Transverse colon (tissue), 4 donors: ENCODE results near the gene RAPGEF1. TPM values are rescaled to one million over a fixed set of nuclear protein-coding genes. Genes with fewer than 3 reads are reported as not detected.

Experiments
- DNase-seq: peaks from one replicate; pipeline ENCODE4 v3.0.0-alpha.2; 2019
- H3K27ac ChIP-seq, 4 donors: fragments of 200-600 bp; sonication (generic); 2 replicates each; pipeline ENCODE4 v1.5.1; 2016 to 2018; ENCODE audit warnings: inconsistent platforms in 4 of 4
- H3K27me3 ChIP-seq: fragments of 200-600 bp; sonication (generic); 2 replicates; pipeline ENCODE4 v1.5.1; 2017; ENCODE audit warnings: inconsistent platforms
- H3K36me3 ChIP-seq, 4 donors: fragments of 200-600 bp; sonication (generic); 2 replicates each; pipeline ENCODE4 v1.5.1; 2017 to 2019; ENCODE audit warnings: inconsistent platforms in 4 of 4
- H3K4me1 ChIP-seq, 4 donors: fragments of 200-600 bp; sonication (generic); 2 replicates each; pipeline ENCODE4 v1.5.1; 2017 to 2020; ENCODE audit warnings: inconsistent platforms in 4 of 4
- H3K4me3 ChIP-seq, 4 donors: fragments of 200-600 bp; sonication (generic); 1 replicate in 1 of 4; 2 replicates in 3 of 4; pipeline versions ENCODE4 v1.5.1 to v1.6.1; 2017 to 2019; ENCODE audit warnings: inconsistent platforms in 4 of 4
- H3K9me3 ChIP-seq, 2 donors: fragments of 200-600 bp; sonication (generic); 2 replicates each; pipeline ENCODE4 v1.5.1; 2017 to 2019; ENCODE audit warnings: inconsistent platforms in 2 of 2
- EP300 ChIP-seq: sonication (generic); formaldehyde crosslinking; IDR thresholded peaks from one replicate; pipeline ENCODE4 v1.6.1; 2017; ENCODE audit warnings: antibody characterized with exemption, low read depth
- POLR2A ChIP-seq: fragments of 450-650 bp; IDR thresholded peaks from one replicate; pipeline ENCODE4 v1.6.1; 2016; ENCODE audit warnings: antibody characterized with exemption, mild to moderate bottlenecking, moderate library complexity
- POLR2AphosphoS5 ChIP-seq, 3 donors: sonication (generic); formaldehyde crosslinking; IDR thresholded peaks; one replicate each; pipeline ENCODE4 v1.6.1; 2016; ENCODE audit warnings: antibody characterized with exemption in 3 of 3
- WGBS, 2 donors: methylation state at CpG; one replicate each; pipeline ENCODE4 v1.1.5; 2018; ENCODE audit warnings: low coverage in 1 of 2; 5-methylcytosine and 5-hydroxymethylcytosine counted together
- in situ Hi-C, 4 donors: fragments of 200-750 bp; cut with MboI; loops; one replicate each; pipeline versions ENCODE4 v1.15.0 to v1.15.1; 2017; ENCODE audit warnings: low sequenced_read_pairs in 3 of 4, low pct_ligation_motif_present in 1 of 4, low pct_unique_long_range_greater_than_20kb in 1 of 4
- intact Hi-C: fragments of 100-400 bp; cut with DNase I; formaldehyde crosslinking; loops from one replicate; pipeline ENCODE4 v1.15.1; 2023; ENCODE audit warnings: low total_unique reads
- total RNA-seq, 4 donors: library from RNA; depleted of rRNA; stranded (reverse); fragments of >200 nt; gene quantifications; one replicate each; pipeline ENCODE4 v1.1.0, GENCODE V29; 2016
- TF ChIP-seq, protein P1 (sequence below), 5 experiments: fragments of 200-600 bp in 3 of 5; fragments of 450-650 bp in 2 of 5; sonication (generic) in 3 of 5; IDR thresholded peaks; 1 replicate in 2 of 5; 2 replicates in 3 of 5; pipeline ENCODE4 v1.5.1; 2016 to 2017; ENCODE audit warnings: antibody characterized with exemption in 5 of 5, inconsistent platforms in 3 of 5, mild to moderate bottlenecking in 2 of 5, moderate library complexity in 1 of 5

Gene RAPGEF1
- total RNA-seq, 4 donors from 2014 or later, result 49.8 to 86.0 (median 55.1) TPM

DNA sequence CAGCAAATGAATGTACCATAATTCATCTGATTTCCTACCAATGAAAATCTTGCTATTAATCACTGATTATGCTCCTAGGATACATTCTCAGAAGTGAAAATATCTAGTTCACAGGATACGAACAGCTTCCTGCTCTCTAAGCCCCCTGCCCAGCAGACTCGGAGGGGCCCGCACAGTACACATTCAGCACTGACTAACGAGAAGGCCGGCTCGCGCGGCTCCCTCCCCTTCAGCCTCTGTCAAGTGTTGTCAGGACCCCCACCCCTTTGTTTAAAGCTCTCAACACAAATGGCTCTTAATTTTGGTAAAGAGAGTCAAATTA is 112.6 kb downstream of the RAPGEF1 start:
- Histone ChIP-seq H3K36me3 (peaks cover 0 to 5% (median 0%) of the 10 kb centered on the region in 4 donors), H3K4me3 (peak overlapping the region in 2 of 4 donors; percentile 7 to 10), H3K9me3 (no peaks in the 10 kb centered on the region), H3K4me1 (peaks cover 3 to 54% (median 32%) of the 10 kb centered on the region in 4 donors), H3K27ac (peak overlapping the region; percentile 81 to 88 (median 83)), H3K27me3 (no peaks in the 10 kb centered on the region)
- intact Hi-C loops, result no loop called here
- in situ Hi-C loops, result no loop called here
- no peak for DNase-seq
- TF ChIP-seq POLR2AphosphoS5 (IDR thresholded peaks at IDR 0.05) (no peak), POLR2A (no peak), EP300 (no peak)
- TF ChIP-seq, protein P1, sequence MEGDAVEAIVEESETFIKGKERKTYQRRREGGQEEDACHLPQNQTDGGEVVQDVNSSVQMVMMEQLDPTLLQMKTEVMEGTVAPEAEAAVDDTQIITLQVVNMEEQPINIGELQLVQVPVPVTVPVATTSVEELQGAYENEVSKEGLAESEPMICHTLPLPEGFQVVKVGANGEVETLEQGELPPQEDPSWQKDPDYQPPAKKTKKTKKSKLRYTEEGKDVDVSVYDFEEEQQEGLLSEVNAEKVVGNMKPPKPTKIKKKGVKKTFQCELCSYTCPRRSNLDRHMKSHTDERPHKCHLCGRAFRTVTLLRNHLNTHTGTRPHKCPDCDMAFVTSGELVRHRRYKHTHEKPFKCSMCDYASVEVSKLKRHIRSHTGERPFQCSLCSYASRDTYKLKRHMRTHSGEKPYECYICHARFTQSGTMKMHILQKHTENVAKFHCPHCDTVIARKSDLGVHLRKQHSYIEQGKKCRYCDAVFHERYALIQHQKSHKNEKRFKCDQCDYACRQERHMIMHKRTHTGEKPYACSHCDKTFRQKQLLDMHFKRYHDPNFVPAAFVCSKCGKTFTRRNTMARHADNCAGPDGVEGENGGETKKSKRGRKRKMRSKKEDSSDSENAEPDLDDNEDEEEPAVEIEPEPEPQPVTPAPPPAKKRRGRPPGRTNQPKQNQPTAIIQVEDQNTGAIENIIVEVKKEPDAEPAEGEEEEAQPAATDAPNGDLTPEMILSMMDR (IDR thresholded peaks at IDR 0.05), result no peak
- WGBS, 2 donors, result 85 to 94% methylated on average over 6 to 8 of the region's 8 CpGs

DNA sequence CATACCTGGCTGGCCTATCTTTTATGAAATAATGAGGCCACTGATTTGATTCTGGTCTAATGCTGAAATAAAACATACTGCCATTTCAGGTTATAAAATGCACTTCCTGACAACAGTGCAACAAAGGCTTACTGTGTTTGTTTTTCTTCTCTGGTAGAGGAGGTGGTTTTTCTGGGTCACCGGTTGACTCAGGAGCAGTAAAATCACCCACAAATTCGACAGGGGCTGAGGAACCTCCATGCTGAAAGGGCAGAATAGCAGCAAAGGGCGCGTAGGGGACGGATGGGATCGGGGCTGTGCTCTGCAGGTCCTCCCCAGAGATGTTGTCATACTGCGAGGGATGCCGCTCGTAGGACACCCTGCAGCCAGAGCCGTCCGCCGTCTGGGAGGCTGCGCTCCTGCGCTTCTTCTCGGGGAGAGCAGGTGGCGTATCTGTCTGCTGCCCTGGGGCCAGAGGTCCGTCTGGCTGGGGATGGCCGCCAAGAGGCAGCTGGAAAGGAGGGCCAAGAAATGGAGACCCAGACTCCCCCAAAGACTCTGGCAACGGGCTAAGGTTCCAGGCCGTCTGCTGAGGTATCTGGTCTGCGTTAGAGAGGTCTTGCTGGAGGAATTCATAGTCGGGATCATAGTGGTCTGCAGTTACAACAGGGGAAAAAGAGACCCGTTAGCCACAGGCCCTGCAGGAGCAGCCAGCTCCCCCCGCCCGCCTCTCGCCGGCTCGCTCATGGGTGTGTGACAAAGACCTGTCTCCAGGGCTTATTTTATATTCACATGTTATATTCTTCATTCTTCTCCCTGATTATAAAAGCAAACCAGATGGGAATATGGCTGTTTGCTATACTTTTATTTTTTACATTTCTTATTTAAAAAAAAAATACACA is 113.8 kb downstream of the RAPGEF1 start:
- no peak overlapping the region for H3K4me3 ChIP-seq
- H3K4me1 ChIP-seq, result peaks cover 3 to 49% (median 30%) of the 10 kb centered on the region in 4 donors
- DNase-seq, result no peak
- intact Hi-C loops, result no loop called here
- H3K9me3 ChIP-seq, result no peaks in the 10 kb centered on the region
- 78 to 81% methylated on average over 8 to 27 of the region's 28 CpGs for WGBS, 2 donors
- TF ChIP-seq POLR2AphosphoS5 (IDR thresholded peaks at IDR 0.05) (no peak), POLR2A (no peak), EP300 (no peak)
- TF ChIP-seq, protein P1 (IDR thresholded peaks at IDR 0.05), result no peak
- peaks cover 0 to 12% (median 3%) of the 10 kb centered on the region in 4 donors for H3K36me3 ChIP-seq
- H3K27ac ChIP-seq, result peak overlapping the region; percentile 20 to 60 (median 38)
- in situ Hi-C loops, result no loop called here
- H3K27me3 ChIP-seq, result no peaks in the 10 kb centered on the region

DNA sequence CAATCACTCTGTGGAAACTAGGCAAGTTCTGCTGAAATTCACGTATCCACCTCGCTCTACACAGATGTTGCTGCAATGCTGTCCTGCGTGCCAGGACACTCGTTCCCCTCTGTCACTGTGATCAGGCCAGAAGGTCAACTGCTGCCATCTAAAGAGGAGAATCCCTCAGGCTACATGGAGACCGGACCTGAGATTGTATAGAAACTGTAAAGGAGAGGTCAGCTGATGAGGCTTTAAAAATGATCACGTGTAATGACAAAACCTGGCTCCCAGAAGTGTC is 114.4 kb downstream of the RAPGEF1 start:
- TF ChIP-seq, protein P1 (IDR thresholded peaks at IDR 0.05), result no peak
- TF ChIP-seq POLR2A (no peak), POLR2AphosphoS5 (IDR thresholded peaks at IDR 0.05) (no peak)
- in situ Hi-C loops (no loop called here), intact Hi-C loops (no loop called here)
- WGBS, 2 donors, result 57% methylated on average over 6 of the region's 6 CpGs; no CpG with 5 or more reads in 1 of the 2 donors
- no peak for DNase-seq
- no peaks in the 10 kb centered on the region for H3K27me3 ChIP-seq
- H3K9me3 ChIP-seq, result no peaks in the 10 kb centered on the region
- peaks cover 3 to 43% (median 30%) of the 10 kb centered on the region in 4 donors for H3K4me1 ChIP-seq
- peak overlapping the region in 3 of 4 donors; percentile 20 to 60 (median 53) for H3K27ac ChIP-seq
- peaks cover 0 to 14% (median 3%) of the 10 kb centered on the region in 4 donors for H3K36me3 ChIP-seq
- no peak overlapping the region for H3K4me3 ChIP-seq

DNA sequence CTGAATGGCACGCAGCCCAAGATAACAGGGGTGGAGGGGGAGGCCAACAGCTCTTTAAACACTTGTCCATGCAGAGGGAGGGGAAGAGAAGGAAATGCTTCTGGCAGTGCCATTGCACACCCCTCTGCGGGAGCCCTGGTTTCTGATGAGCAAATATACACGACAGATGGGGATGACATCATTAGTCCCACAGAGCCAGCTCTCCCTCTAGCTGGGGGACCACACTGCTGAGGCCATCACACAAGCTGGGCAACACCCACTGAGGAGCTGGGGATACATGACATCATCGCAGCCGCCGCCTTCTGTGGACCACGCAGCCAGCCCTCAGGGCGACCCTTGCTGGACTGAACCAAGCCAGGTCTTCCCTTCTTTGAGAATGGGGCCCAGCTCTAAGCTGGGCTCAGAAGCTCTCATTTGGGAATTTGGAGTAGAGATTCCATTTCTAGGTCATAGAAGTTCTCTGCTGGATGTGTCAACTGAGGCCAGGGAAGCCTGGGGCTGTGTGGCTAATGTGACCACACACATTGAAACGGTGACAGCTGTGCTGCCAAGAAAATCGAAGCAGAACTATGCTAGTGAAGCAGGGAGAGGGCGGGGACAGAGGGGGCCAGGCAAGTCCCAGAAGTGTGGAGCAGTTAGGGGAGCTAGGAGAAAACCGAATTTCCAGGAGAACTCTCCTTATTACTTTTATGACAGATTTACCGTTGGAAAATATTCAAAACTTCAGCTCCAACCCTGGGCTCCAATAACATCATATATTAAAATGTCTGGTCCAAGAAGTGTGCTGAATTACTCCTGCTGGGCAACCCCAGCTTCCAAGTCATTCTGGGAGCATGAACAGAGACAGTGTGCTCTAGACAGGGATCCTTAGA is 115.0 kb downstream of the RAPGEF1 start:
- H3K9me3 ChIP-seq, result no peaks in the 10 kb centered on the region
- no peak overlapping the region for H3K4me3 ChIP-seq
- H3K27ac ChIP-seq, result peak overlapping the region; percentile 0 to 60 (median 36)
- DNase-seq, result no peak
- H3K36me3 ChIP-seq, result peaks cover 0 to 18% (median 4%) of the 10 kb centered on the region in 4 donors
- 53 to 72% methylated on average over 2 to 13 of the region's 13 CpGs for WGBS, 2 donors
- H3K4me1 ChIP-seq, result peaks cover 3 to 37% (median 30%) of the 10 kb centered on the region in 4 donors
- TF ChIP-seq, protein P1 (IDR thresholded peaks at IDR 0.05), result no peak
- TF ChIP-seq POLR2A (no peak), EP300 (no peak), POLR2AphosphoS5 (IDR thresholded peaks at IDR 0.05) (no peak)
- intact Hi-C loops, result no loop called here
- no peaks in the 10 kb centered on the region for H3K27me3 ChIP-seq
- in situ Hi-C loops, result loop anchor here in 1 of 4 donors (25.0 kb wide), 1 partner anchor 637 kb away; no protein-coding TSS in a partner anchor
